Left lung (tissue), 14 donors: ENCODE data around the gene VPS13A. TPM values are rescaled to one million over a fixed set of nuclear protein-coding genes. Genes with fewer than 3 reads are reported as not detected.
A peak's percentile ranks its signal among the peaks of the same experiment; 100 is the strongest.

Experiments used
- ATAC-seq: fragments of 200-7000 bp; cut with Tn5 transposase; one replicate; pipeline ENCODE4 v1.9.1; 2020; ENCODE audit warnings: moderate library complexity
- DNase-seq, 4 donors: peaks; one replicate each; pipeline ENCODE4 v3.0.0-alpha.2; 2013 to 2020
- H3K27ac ChIP-seq, 2 donors: fragments of 200-600 bp; sonication (generic) in 1 of 2; one replicate each; pipeline versions ENCODE4 v1.5.0 to v1.8.0; 2020 to 2021
- H3K27me3 ChIP-seq, 2 donors: fragments of 200-600 bp; sonication (generic) in 1 of 2; one replicate each; pipeline versions ENCODE4 v1.5.0 to v1.8.0; 2020 to 2021
- H3K36me3 ChIP-seq, 2 donors: fragments of 200-600 bp; sonication (generic) in 1 of 2; one replicate each; pipeline versions ENCODE4 v1.5.0 to v1.8.0; 2020 to 2021
- H3K4me1 ChIP-seq, 2 donors: fragments of 200-600 bp; one replicate each; pipeline ENCODE4 v1.8.0; 2021
- H3K4me3 ChIP-seq, 2 donors: fragments of 200-600 bp; sonication (generic) in 1 of 2; one replicate each; pipeline versions ENCODE4 v1.5.0 to v1.8.0; 2020 to 2021; ENCODE audit warnings: mild to moderate bottlenecking in 1 of 2
- H3K9me3 ChIP-seq, 2 donors: fragments of 200-600 bp; sonication (generic) in 1 of 2; one replicate each; pipeline versions ENCODE4 v1.5.0 to v1.8.0; 2020 to 2021
- intact Hi-C, 2 donors: fragments of 100-400 bp; cut with DNase I; formaldehyde crosslinking; loops; one replicate each; pipeline versions ENCODE4 v1.11.2 to v1.14.2; 2022
- long read RNA-seq, 12 donors: library from polyadenylated mRNA in 2 of 12; unstranded in 2 of 12; transcript quantifications; one replicate each; pipeline ENCODE4 v2.0.0 and lab custom pipeline, GENCODE V29; 2019 to 2026
- polyA plus RNA-seq, 6 donors: library from polyadenylated mRNA; unstranded; fragments of 120-200 nt; gene quantifications; one replicate each; pipeline ENCODE4 v1.2.1, GENCODE V29; 2013; ENCODE audit not compliant: insufficient read length in 6 of 6
- total RNA-seq, 2 donors: library from RNA; stranded (reverse); fragmentation: NEBNext Ultra II Directional; extraction: Animal tissue kit (Norgen Biotek cat#: 25700); gene quantifications; one replicate each; pipeline ENCODE4 v1.2.1, GENCODE V29; 2021
- TF ChIP-seq, protein P1 (sequence below), 2 donors: fragments of 200-600 bp; sonication (generic) in 1 of 2; IDR thresholded peaks; one replicate each; pipeline versions ENCODE4 v1.5.0 to v1.8.0; 2021; ENCODE audit warnings: antibody characterized with exemption in 2 of 2
- donor health status: DM: no; HTN: yes; CAD: no.
- donor health status: DM: no; HTN: no; CAD: no.

Gene VPS13A
- total RNA-seq (10 to 100 TPM; 30.6 to 36.1 TPM), polyA plus RNA-seq (10 to 100 TPM; 19.7 to 31.5 (median 25.8) TPM)
- long read RNA-seq, donor 1, partial matches to known transcripts: 0 of 4 reads
- long read RNA-seq, donor 1, other reads (novel, unspliced or antisense): 0 of 4 reads
- long read RNA-seq, donor 2, transcript VPS13A-211 (5 exons, 1,155 nt): major isoform, 6 of 7 reads
- long read RNA-seq, donor 2, partial matches to known transcripts: 0 of 7 reads
- long read RNA-seq, donor 2, other reads (novel, unspliced or antisense): 0 of 7 reads
- long read RNA-seq, donor 3: 0 reads
- long read RNA-seq, donor 4, partial matches to known transcripts: 9 of 10 reads
- long read RNA-seq, donor 4, other reads (novel, unspliced or antisense): 1 of 10 reads
- long read RNA-seq, donor 5, partial matches to known transcripts: 0 of 2 reads
- long read RNA-seq, donor 5, other reads (novel, unspliced or antisense): 0 of 2 reads
- long read RNA-seq, donor 6: 0 reads
- long read RNA-seq, donor 7, partial matches to known transcripts: 0 of 3 reads
- long read RNA-seq, donor 7, other reads (novel, unspliced or antisense): 0 of 3 reads
- long read RNA-seq, donor 8, partial matches to known transcripts: 0 of 3 reads
- long read RNA-seq, donor 8, other reads (novel, unspliced or antisense): 0 of 3 reads
- long read RNA-seq, donor 9: 0 reads
- long read RNA-seq, donor 10, partial matches to known transcripts: 3 of 3 reads
- long read RNA-seq, donor 10, other reads (novel, unspliced or antisense): 0 of 3 reads
- long read RNA-seq, donor 11, partial matches to known transcripts: 0 of 2 reads
- long read RNA-seq, donor 11, other reads (novel, unspliced or antisense): 0 of 2 reads
- long read RNA-seq, donor 12, partial matches to known transcripts: 0 of 1 reads
- long read RNA-seq, donor 12, other reads (novel, unspliced or antisense): 0 of 1 reads

DNA sequence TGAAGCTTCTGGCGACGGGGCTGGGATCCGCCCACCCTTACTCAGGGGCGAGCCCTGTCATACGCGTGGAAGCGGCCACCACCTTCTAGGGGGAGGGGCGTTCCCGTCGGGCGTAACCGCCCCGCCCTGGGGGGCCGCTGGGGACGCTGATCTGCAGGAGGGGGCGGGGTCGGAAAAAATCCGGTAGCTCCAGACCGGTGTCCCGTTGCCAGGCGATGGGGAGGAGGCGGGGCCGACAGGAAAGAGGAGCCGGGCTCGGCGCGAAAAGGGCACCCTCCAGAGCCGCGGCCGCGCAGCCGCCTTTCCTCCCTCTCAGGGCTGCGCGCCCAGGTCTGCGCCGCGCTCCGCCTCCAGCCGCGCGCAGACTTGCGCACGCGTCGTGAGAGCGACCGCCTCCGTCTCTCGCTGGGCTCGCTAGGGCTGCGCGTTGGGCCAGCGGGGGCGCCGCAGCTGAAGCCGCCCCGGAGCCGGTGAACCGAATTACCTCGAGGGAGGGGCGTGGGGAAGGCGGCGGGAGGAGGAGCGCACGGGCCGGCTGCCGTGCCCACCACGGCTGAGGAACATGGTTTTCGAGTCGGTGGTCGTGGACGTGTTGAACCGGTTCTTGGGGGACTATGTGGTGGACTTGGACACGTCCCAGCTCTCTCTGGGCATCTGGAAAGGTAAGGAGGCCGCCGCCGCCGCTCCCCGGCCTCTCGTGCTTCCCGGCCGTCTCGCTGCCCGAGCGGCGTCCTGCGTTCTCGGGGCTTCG lies at the start of gene VPS13A:
Gene VPS13A, plus strand, starts transcription at position 392 of the 751 bp plus-strand sequence. Its CDS starts 171 bp downstream, at position 563.
- TF ChIP-seq, protein P1, sequence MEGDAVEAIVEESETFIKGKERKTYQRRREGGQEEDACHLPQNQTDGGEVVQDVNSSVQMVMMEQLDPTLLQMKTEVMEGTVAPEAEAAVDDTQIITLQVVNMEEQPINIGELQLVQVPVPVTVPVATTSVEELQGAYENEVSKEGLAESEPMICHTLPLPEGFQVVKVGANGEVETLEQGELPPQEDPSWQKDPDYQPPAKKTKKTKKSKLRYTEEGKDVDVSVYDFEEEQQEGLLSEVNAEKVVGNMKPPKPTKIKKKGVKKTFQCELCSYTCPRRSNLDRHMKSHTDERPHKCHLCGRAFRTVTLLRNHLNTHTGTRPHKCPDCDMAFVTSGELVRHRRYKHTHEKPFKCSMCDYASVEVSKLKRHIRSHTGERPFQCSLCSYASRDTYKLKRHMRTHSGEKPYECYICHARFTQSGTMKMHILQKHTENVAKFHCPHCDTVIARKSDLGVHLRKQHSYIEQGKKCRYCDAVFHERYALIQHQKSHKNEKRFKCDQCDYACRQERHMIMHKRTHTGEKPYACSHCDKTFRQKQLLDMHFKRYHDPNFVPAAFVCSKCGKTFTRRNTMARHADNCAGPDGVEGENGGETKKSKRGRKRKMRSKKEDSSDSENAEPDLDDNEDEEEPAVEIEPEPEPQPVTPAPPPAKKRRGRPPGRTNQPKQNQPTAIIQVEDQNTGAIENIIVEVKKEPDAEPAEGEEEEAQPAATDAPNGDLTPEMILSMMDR (IDR thresholded peaks at IDR 0.05): no peak
- DNase-seq (peak; percentile 82 to 97 (median 94)), ATAC-seq (peak; percentile 95)
- Histone ChIP-seq H3K4me3 (peak within 1 kb of the TSS; percentile 86 to 91), H3K27me3 (no peaks in the 10 kb centered on the region), H3K27ac (peak within 1 kb of the TSS; percentile 74 to 82), H3K9me3 (no peaks in the 10 kb centered on the region), H3K4me1 (peaks cover 0 to 16% of the 10 kb centered on the region in 2 donors), H3K36me3 (no peaks in the 10 kb centered on the region)
- intact Hi-C loops: no loop called here

DNA sequence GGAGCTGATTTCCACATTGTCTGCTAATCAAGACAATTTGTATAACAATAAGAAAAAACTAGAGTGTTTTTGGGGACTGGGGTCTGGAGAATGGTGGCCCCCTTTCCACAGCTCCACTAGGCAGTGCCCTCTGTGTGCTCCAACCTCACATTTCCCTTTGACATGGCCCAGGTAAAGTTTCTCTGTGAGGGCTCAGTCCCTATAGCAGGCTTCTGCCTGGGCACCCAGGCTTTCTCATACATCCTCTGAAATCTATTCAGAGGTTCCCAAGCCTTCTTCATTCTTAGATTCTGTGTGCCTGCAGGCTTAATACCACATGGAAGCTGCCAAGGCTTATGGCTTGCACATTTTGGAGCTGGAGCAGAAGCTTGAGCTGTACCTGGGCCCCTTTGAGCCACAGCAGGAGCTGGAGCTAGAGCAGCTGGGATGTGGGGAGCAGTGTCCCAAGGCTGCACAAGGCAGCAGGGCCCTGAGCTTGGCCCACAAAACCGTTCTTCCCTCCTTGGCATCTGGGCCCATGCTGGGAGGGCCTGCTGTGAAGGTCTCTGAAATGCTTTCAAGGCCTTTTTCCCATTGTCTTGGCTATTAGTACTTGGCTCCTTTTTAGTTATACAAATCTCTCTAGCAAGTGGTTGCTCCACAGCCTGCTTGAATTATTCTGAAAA lies 49.1 kb upstream of the VPS13A start:
- no peak for ATAC-seq
- Histone ChIP-seq H3K36me3 (no peaks in the 10 kb centered on the region), H3K4me1 (no peaks in the 10 kb centered on the region), H3K9me3 (peaks cover 0 to 3% of the 10 kb centered on the region in 2 donors), H3K27me3 (peaks cover 0 to 6% of the 10 kb centered on the region in 2 donors), H3K4me3 (no peak overlapping the region), H3K27ac (no peak overlapping the region)
- no peak for DNase-seq
- TF ChIP-seq, protein P1 (IDR thresholded peaks at IDR 0.05): no peak
- intact Hi-C loops: no loop called here

DNA sequence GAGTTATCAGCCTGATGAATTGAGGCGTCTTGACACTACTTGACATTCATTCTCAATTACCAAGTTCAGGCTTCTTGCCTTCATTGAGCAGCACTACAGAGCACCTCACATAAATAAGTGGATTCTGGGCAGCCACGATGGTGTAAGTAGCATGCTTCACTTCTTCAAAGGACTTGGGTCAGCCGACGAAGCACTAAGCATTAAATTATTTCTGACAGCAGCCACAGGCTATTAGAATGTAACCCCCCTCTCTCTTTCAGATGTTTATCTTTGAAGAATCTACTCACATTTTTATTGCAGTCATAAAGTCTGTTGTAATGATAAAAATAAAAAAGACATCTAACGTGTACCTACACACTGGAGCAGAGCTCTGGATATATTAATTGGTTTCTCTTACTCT lies 45.9 kb upstream of the VPS13A start:
- Histone ChIP-seq H3K27ac (no peak overlapping the region), H3K4me1 (no peaks in the 10 kb centered on the region), H3K36me3 (no peaks in the 10 kb centered on the region), H3K27me3 (peaks cover 0 to 3% of the 10 kb centered on the region in 2 donors), H3K9me3 (peaks cover 0 to 3% of the 10 kb centered on the region in 2 donors), H3K4me3 (no peak overlapping the region)
- intact Hi-C loops: no loop called here
- ATAC-seq (no peak), DNase-seq (no peak)
- TF ChIP-seq, protein P1 (IDR thresholded peaks at IDR 0.05): no peak

DNA sequence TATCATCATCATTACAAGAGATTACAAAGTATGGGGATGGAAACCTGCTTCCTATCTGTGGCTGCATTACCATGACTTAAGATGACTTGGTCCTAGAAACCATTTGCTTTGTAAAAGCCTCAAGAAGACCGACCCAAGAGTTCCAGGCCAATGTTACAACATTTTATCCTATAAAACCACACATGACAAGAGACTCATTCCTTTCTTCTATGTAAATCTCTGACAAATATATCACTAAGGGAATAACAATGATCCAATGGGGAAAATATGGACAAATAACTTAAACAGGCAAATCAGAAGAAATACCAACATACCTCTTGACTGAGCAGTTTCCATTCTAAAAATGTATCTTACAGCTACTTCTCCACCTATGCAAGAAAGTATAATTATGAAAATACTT lies 44.3 kb upstream of the VPS13A start:
- peaks cover 0 to 7% of the 10 kb centered on the region in 2 donors for H3K27me3 ChIP-seq

More for the DNA sequence above, 44.3 kb upstream of the VPS13A start:
- Histone ChIP-seq H3K27ac (no peak overlapping the region), H3K9me3 (peaks cover 0 to 3% of the 10 kb centered on the region in 2 donors), H3K4me1 (no peaks in the 10 kb centered on the region), H3K36me3 (no peaks in the 10 kb centered on the region), H3K4me3 (no peak overlapping the region)
- ATAC-seq (no peak), DNase-seq (no peak)
- intact Hi-C loops: no loop called here
- TF ChIP-seq, protein P1 (IDR thresholded peaks at IDR 0.05): no peak
